Measurements from ENCODE around the gene OTUD5.

- TF ChIP-seq CTCF (IDR thresholded peaks at IDR 0.05), result peak; percentile 54 to 66 (median 60)
- TF ChIP-seq POLR2AphosphoS5 (IDR thresholded peaks at IDR 0.05), result no peak
Measured at GRCh38 chrX:48945517-48946348, 11.7 kb downstream of the OTUD5 start.

All from esophagus muscularis mucosa (tissue), 3 donors.